Measurements from ENCODE around the gene SEC14L6.

The SEC14L6 gene

DNA sequence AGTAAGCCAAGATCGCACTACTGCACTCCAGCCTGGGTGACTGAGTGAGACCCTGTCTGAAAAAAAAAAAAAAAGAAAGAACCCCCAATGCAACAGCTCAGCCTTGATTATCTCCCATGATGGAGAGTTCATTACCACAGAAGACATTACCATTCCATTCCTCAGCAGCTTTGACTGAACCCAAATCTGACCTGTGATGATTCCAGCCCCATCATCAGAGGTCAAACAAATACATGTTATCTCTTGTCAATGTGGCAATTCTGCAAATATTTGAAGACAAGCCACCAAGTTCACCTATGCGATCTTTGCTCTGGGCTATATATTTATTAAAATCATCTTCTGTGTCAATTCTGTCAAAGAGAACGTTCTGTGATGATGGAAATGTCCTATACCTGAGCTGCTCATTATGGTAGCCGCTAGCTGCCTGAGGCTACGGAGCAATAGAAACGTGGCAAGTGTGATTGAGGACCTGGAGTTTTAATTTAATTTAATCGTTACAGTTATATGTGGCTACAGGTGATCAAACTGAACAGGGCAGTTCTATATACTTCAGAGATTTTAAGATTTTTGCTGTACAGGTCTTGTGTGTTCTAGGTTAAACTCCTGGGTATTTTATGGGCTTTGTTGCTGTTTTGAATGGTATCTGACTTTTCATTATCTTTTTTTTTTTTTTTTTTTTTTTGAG lies 48.9 kb downstream of the SEC14L6 start:
- DNase-seq: no peak

- DNase-seq: no peak
These were observed 51.3 kb downstream of the SEC14L6 start for GRCh38 chr22:30495041-30495784.

DNA sequence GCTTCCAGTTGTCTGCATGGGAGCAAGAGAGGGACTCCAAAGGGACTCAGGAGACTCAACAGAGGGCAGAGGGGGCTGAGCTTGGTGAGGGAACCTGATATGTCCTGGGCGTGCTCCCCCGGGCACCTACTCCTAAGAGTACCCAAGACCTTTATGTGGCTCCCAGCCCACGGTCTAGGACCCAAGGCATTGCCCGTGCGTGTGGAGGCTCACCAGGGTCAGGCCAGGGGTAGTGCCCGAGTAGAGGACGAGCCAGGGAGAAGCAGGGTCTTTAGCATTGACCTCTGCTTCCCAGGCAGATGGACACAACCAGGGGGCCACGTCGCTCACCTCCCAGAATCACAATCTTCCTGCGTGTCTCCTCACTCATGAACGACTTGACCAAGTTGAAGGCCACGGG lies 54.4 kb downstream of the SEC14L6 start:
- no peak for DNase-seq

DNA sequence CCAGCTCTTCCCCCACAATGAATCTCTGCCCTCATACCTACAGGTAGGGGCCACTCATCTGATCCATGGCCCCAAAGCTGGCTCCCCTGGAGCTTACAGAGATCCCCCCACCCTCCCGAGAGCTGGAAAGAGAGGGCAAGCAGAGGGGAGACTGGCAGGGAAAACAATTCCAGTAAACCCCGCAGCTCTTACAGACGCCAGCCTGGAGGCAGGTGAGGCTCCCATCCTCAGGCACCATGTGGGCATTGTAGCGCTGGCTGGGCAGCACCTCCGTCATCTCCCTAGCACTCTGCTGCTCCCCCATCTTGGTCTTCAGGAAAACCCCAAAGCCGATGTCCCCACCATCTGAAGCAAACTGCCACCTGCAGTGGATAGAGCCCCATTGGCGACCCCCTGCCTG lies 55.2 kb downstream of the SEC14L6 start:
- DNase-seq: no peak

GRCh38 chr22:30490399-30490798 lies 56.1 kb downstream of the SEC14L6 start:
- DNase-seq: no peak

DNA sequence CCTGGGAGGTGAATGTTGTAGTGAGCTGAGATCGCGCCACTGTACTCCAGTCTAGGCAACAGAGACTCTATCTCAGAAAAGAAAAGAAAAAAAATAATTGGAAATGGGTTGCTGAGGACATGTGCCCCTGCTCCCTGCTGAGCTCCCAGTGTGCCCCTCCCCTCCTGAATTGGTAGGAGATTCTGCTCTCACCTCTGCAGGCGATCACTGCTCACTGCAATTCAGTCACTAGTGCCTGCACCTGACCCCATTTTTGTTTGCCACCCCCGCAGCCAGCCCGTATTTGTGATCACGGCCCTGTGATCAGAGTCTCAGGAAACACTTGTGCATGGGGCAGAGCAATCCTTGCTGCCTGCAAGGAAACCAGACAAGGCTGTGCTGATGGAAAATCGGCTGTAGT lies 58.4 kb downstream of the SEC14L6 start:
- no peak for DNase-seq

GRCh38 chr22:30486661-30487115 lies 59.9 kb downstream of the SEC14L6 start:
- peak in 1 of 51 donors; percentile 6 for DNase-seq

GRCh38 chr22:30486118-30486517 lies 60.4 kb downstream of the SEC14L6 start:
- DNase-seq: no peak

- peak in 44 of 51 donors; percentile 1 to 78 (median 34) for DNase-seq
These were observed 61.1 kb downstream of the SEC14L6 start for GRCh38 chr22:30485362-30485988.

GRCh38 chr22:30483169-30483568 lies 63.4 kb downstream of the SEC14L6 start:
- DNase-seq: peak in 1 of 51 donors; percentile 21

DNA sequence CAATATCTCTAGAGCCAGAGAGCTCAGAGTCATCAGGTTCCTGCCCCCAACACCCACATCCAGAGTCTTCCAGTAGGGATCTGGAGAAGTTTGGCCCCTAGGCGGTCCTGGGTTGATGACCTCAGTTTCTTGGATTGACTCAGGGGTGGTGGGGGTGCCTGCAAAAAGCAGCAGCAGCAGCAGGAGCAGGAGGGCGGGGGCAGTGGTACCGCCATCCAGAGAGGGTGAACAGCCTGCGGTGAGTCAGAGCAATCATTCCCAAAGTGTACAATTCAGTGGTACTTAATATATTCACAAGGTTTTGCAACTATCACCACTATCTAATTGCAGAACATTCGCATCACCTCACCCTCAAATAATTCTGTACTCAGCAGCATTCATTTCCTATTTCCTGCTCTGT lies 64.8 kb downstream of the SEC14L6 start:
- peak in 3 of 51 donors; percentile 10 to 23 (median 10) for DNase-seq

GRCh38 chr22:30479981-30480380 lies 66.6 kb downstream of the SEC14L6 start:
- DNase-seq: no peak

DNA sequence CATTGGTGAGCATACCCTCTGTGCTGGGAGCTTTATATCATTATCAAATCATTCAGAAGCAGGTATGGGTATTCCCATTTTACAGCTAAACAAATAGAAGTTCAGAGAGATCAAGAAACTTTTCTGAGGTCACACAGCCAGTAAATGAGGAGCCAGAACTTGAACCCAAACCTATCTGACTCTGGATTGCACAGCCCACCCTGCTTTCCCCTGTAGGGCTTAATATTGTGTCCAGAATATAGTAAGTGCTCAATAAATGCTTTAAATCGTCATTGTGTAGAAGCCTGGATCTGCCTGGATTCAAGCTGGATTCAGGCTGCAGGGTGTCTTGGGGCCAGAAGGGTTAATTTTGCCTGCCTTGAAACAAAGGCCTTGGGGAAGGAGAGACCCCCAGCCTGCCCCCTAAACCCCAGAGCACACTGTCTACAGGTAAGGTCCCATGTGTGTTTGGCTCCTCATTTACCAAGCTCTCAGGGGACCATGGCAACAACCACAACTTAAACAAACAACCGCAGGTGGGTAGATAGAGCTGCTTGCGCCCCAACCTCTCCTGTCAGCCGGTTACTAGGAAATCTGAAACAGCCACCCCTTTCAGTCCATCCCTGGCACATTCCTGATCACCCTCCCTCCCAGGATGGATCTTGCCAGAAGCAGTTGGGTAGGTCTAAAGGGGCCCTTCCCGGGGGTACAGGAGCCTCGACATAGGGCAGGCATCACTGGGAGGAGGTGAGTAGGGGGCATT lies 71.7 kb downstream of the SEC14L6 start:
- DNase-seq: no peak

DNA sequence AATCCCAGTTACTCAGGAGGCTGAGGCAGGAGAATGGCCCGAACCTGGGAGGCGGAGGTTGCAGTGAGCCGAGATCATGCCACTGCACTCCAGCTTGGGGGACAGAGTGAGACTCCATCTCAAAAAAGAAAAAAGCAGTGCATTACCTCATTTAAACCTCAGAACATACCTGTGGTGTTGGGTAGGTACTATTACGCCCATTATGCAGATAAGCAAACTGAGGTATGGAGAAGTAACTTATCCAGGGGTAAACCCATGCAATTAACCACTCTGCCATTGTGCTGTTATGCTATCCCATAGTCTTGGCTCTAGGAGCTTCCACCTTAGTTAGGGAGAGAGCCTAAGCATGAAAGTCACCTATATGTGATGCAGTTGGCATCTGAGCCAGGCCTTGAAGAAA lies 72.4 kb downstream of the SEC14L6 start:
- no peak for DNase-seq

- DNase-seq: no peak
These were observed 73.4 kb downstream of the SEC14L6 start for GRCh38 chr22:30472994-30473720.

All from hypothalamus (tissue), 51 donors.